PC-9 (cell line): Measurements from ENCODE around the gene ACSL6.

Experiments used
- CTCF ChIP-seq: fragments of 200-600 bp; sonication (generic); conservative IDR thresholded peaks from 2 replicates; pipeline ENCODE4 v1.6.1; 2017; ENCODE audit warnings: mixed run types, antibody characterized with exemption, mild to moderate bottlenecking, moderate library complexity
- EZH2 ChIP-seq: fragments of 200-600 bp; sonication (generic); IDR thresholded peaks from 2 replicates; pipeline ENCODE4 v1.8.0; 2017; ENCODE audit warnings: antibody characterized with exemption, low read depth

- TF ChIP-seq CTCF (no peak), EZH2 (no peak)
These were observed 9.3 kb upstream of the ACSL6 start for GRCh38 chr5:132020568-132021339.
